Measurements from ENCODE around the gene GALNTL6.

DNA sequence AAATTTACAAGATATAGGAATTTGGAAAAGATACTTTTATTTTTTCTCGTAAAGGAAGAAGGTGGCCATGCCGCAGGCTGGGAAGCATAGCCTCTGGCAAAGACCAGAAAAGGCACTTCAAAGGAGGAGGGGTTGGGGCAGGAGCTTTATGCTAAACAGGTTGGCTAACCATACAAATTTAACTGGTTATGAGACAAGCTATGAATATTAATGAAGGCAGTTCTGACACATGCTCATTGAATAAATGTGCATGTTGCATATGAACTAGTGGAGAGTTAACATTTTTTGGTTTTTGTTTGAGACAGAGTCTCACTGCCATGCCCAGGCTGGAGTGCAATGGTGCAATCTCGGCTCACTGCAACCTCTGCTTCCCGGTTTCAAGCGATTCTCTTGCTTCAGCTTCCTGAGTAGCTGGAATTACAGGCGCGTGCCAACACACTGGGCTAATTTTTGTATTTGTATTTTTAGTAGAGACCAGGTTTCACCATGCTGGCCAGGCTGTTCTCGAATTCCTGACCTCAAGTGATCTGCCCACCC, 36.5 kb downstream of the GALNTL6 start:
- TF ChIP-seq, protein P1, sequence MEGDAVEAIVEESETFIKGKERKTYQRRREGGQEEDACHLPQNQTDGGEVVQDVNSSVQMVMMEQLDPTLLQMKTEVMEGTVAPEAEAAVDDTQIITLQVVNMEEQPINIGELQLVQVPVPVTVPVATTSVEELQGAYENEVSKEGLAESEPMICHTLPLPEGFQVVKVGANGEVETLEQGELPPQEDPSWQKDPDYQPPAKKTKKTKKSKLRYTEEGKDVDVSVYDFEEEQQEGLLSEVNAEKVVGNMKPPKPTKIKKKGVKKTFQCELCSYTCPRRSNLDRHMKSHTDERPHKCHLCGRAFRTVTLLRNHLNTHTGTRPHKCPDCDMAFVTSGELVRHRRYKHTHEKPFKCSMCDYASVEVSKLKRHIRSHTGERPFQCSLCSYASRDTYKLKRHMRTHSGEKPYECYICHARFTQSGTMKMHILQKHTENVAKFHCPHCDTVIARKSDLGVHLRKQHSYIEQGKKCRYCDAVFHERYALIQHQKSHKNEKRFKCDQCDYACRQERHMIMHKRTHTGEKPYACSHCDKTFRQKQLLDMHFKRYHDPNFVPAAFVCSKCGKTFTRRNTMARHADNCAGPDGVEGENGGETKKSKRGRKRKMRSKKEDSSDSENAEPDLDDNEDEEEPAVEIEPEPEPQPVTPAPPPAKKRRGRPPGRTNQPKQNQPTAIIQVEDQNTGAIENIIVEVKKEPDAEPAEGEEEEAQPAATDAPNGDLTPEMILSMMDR (IDR thresholded peaks at IDR 0.05), result no peak
- TF ChIP-seq EP300 (IDR thresholded peaks at IDR 0.05), result no peak

Measured in suprapubic skin (tissue), 3 donors.